Lower leg skin (tissue), 4 donors: ENCODE measurements around the gene GDF11. TPM values are rescaled to one million over a fixed set of nuclear protein-coding genes. Genes with fewer than 3 reads are reported as not detected.
"Not testable (repeated sequence)": the region's sequence is repeated elsewhere in the genome, so short reads cannot be mapped to it uniquely, and the experiment has no call there.

Experiments
- DNase-seq, 2 donors: peaks; one replicate each; pipeline ENCODE4 v3.0.0-alpha.2; 2019; ENCODE audit warnings: low spot score in 2 of 2
- H3K4me3 ChIP-seq: fragments of 200-600 bp; sonication (generic); 2 replicates; pipeline ENCODE4 v1.5.1; 2017; ENCODE audit warnings: mild to moderate bottlenecking, low read depth; ENCODE audit not compliant: poor library complexity, severe bottlenecking
- CTCF ChIP-seq, 3 donors: fragments of 450-650 bp; IDR thresholded peaks; one replicate each; pipeline ENCODE4 v1.5.1; 2016; ENCODE audit warnings: antibody characterized with exemption in 3 of 3, mild to moderate bottlenecking in 3 of 3, moderate library complexity in 2 of 3
- POLR2A ChIP-seq, 2 donors: fragments of 450-650 bp; IDR thresholded peaks; one replicate each; pipeline ENCODE4 v1.6.1; 2016 to 2017; ENCODE audit warnings: antibody characterized with exemption in 2 of 2, mild to moderate bottlenecking in 1 of 2, moderate library complexity in 1 of 2
- WGBS, 2 donors: methylation state at CpG; one replicate each; pipeline ENCODE4 v1.1.5; 2018; 5-methylcytosine and 5-hydroxymethylcytosine counted together
- intact Hi-C: fragments of 100-400 bp; cut with DNase I; formaldehyde crosslinking; loops from one replicate; pipeline ENCODE4 v1.15.0; 2023; ENCODE audit warnings: low total_unique reads
- total RNA-seq, 4 donors: library from RNA; depleted of rRNA; stranded (reverse); fragments of >200 nt; gene quantifications; one replicate each; pipeline ENCODE4 v1.1.0, GENCODE V29; 2016

GDF11 gene
- total RNA-seq, 4 donors from 2014 or later = 0.23 to 2.7 (median 0.57) TPM

- H3K4me3 ChIP-seq = no peak overlapping the region
- no peak for DNase-seq
- intact Hi-C loops = no loop called here
- WGBS, 2 donors = 73 to 81% methylated on average over 2 of the region's 2 CpGs
- TF ChIP-seq CTCF (IDR thresholded peaks at IDR 0.05) = no peak
- TF ChIP-seq POLR2A (IDR thresholded peaks at IDR 0.05) = no peak
Observed at GRCh38 chr12:55755246-55755645, 12.3 kb downstream of the GDF11 start.

- intact Hi-C loops = no loop called here
Observed at GRCh38 chr12:55757701-55758100, 14.8 kb downstream of the GDF11 start.

GRCh38 chr12:55758575-55758974 is 15.7 kb downstream of the GDF11 start:
- H3K4me3 ChIP-seq, DNase-seq, intact Hi-C loops: not testable (repeated sequence)
- WGBS, 2 donors = 95 to 100% methylated on average over 4 of the region's 4 CpGs

More at GRCh38 chr12:55757701-55758100, 14.8 kb downstream of the GDF11 start:
- TF ChIP-seq CTCF (IDR thresholded peaks at IDR 0.05) (no peak), POLR2A (IDR thresholded peaks at IDR 0.05) (no peak)
- 60 to 62% methylated on average over 2 of the region's 2 CpGs for WGBS, 2 donors
- DNase-seq = no peak
- H3K4me3 ChIP-seq = no peak overlapping the region

- TF ChIP-seq POLR2A (IDR thresholded peaks at IDR 0.05) (no peak), CTCF (IDR thresholded peaks at IDR 0.05) (no peak)
- no peak overlapping the region for H3K4me3 ChIP-seq
- WGBS, 2 donors = 93 to 94% methylated on average over 6 of the region's 6 CpGs
- intact Hi-C loops = no loop called here
- DNase-seq = no peak
Observed at GRCh38 chr12:55760663-55761062, 17.7 kb downstream of the GDF11 start.

GRCh38 chr12:55762646-55763045 is 19.7 kb downstream of the GDF11 start:
- no peak overlapping the region for H3K4me3 ChIP-seq
- no peak for DNase-seq
- intact Hi-C loops = no loop called here
- no peak for TF ChIP-seq POLR2A (IDR thresholded peaks at IDR 0.05)
- TF ChIP-seq CTCF (IDR thresholded peaks at IDR 0.05) = no peak

GRCh38 chr12:55765736-55766290 is 22.9 kb downstream of the GDF11 start:
- WGBS, 2 donors = 76% methylated on average over 5 of the region's 5 CpGs
- no peak overlapping the region for H3K4me3 ChIP-seq
- no peak for TF ChIP-seq POLR2A (IDR thresholded peaks at IDR 0.05)
- no peak for TF ChIP-seq CTCF (IDR thresholded peaks at IDR 0.05)
- no peak for DNase-seq
- intact Hi-C loops = no loop called here
